HepG2 (cell line): ENCODE results near the gene AKT2. TPM values are rescaled to one million over a fixed set of nuclear protein-coding genes. Genes with fewer than 3 reads are reported as not detected.

Source experiments
- ATAC-seq: fragments of 200-7000 bp; cut with Tn5 transposase; 3 replicates; pipeline ENCODE4 v1.9.1; 2020; ENCODE audit warnings: mild to moderate bottlenecking, moderate library complexity
- BruUV-seq: library from RNA; stranded (reverse); fragments of 400-500 nt; replicated peaks from 2 replicates; lab custom pipeline; 2021; lab: Mats Ljungman, UMichigan
- CTCF ChIA-PET: fragments of 300-600 bp; formaldehyde crosslinking; extraction: SDS; loops from one replicate; lab custom pipeline; 2021; ENCODE audit warnings: low total read pairs, inconsistent platforms, low intra/inter-chr PET ratio; lab: Yijun Ruan, JAX
- POLR2A ChIA-PET: fragments of 350-600 bp; sonication (Branson Sonifier 250); formaldehyde crosslinking; loops from one replicate; lab custom pipeline; 2020; ENCODE audit warnings: antibody characterized with exemption, inconsistent platforms; lab: Yijun Ruan, JAX
- DNase-seq: peaks from one replicate; pipeline ENCODE4 v3.0.0-alpha.2; 2015; ENCODE audit warnings: low spot score
- FAIRE-seq: peaks from 3 replicates; lab custom pipeline; 2011; peaks lifted over from hg19 to GRCh38; lab: Jason Lieb, UNC
- H2AFZ ChIP-seq: one replicate; pipeline ENCODE4 v1.6.1; 2011; ENCODE audit warnings: low read length, inconsistent platforms
- H3K27ac ChIP-seq: fragments of 300-600 bp; 3 replicates; pipeline ENCODE4 v1.8.0; 2011; ENCODE audit warnings: mixed run types, mild to moderate bottlenecking, mixed read lengths, low read length, inconsistent platforms; ENCODE audit not compliant: insufficient read depth; ENCODE audit errors: extremely low read length
- H3K27me3 ChIP-seq, 2 experiments: fragments of 200-600 bp in 1 of 2; 2 replicates in 1 of 2; 3 replicates in 1 of 2; pipeline versions ENCODE4 v1.6.0 to v1.8.0; 2011; ENCODE audit warnings: low read length in 2 of 2, mild to moderate bottlenecking in 2 of 2, moderate library complexity in 2 of 2, inconsistent platforms in 1 of 2; ENCODE audit not compliant: insufficient read depth in 2 of 2, control insufficient read depth in 1 of 2
- H3K36me3 ChIP-seq, 2 experiments: fragments of 200-600 bp in 1 of 2; replicated peaks in 1 of 2; 2 replicates in 1 of 2; 3 replicates in 1 of 2; pipeline versions ENCODE4 v1.5.1 to v1.8.0; 2011; ENCODE audit warnings: low read length in 2 of 2, inconsistent platforms in 1 of 2; ENCODE audit not compliant: insufficient read depth in 2 of 2, control insufficient read depth in 1 of 2
- H3K4me1 ChIP-seq: 2 replicates; pipeline ENCODE4 v1.5.1; 2012; ENCODE audit warnings: low read length, inconsistent platforms; ENCODE audit not compliant: insufficient read depth
- H3K4me2 ChIP-seq: 2 replicates; pipeline ENCODE4 v1.6.0; 2011; ENCODE audit warnings: low read depth, low read length, inconsistent platforms
- H3K4me3 ChIP-seq, 3 experiments: fragments of 200-600 bp in 1 of 3; sonication (generic), shearing (Covaris generic) in 1 of 3; replicated peaks in 1 of 3; 2 replicates each; pipeline ENCODE4 v1.5.1; 2011 to 2016; ENCODE audit warnings: low read length in 3 of 3, inconsistent platforms in 2 of 3, low read depth in 2 of 3, mild to moderate bottlenecking in 2 of 3, control low read depth in 1 of 3, mixed read lengths in 1 of 3; ENCODE audit not compliant: insufficient read depth in 1 of 3
- H3K79me2 ChIP-seq: one replicate; pipeline ENCODE4 v1.6.1; 2011; ENCODE audit warnings: low read length, inconsistent platforms; ENCODE audit not compliant: insufficient read depth
- H3K9ac ChIP-seq: 2 replicates; pipeline ENCODE4 v1.6.0; 2011; ENCODE audit warnings: mild to moderate bottlenecking, low read depth, low read length, inconsistent platforms; ENCODE audit not compliant: insufficient read depth
- H3K9me3 ChIP-seq: 2 replicates; pipeline ENCODE4 v1.5.1; 2012; ENCODE audit warnings: mild to moderate bottlenecking, low read length
- H4K20me1 ChIP-seq: 2 replicates; pipeline ENCODE4 v1.6.0; 2011; ENCODE audit warnings: inconsistent platforms, mild to moderate bottlenecking, low read length, moderate library complexity; ENCODE audit not compliant: insufficient read depth
- BCL6 ChIP-seq: IDR thresholded peaks from 2 replicates; pipeline ENCODE4 v1.6.1; 2016; ENCODE audit warnings: missing genetic modification reagents, missing compliant biosample characterization
- EHMT2 ChIP-seq: fragments of 200-600 bp; sonication (generic); IDR thresholded peaks from 2 replicates; pipeline ENCODE4 v1.7.0; 2017; ENCODE audit warnings: antibody characterized with exemption, low read depth, low read length, borderline replicate concordance
- ELF3 ChIP-seq: IDR thresholded peaks from 2 replicates; pipeline ENCODE4 v1.6.1; 2016; ENCODE audit warnings: missing genetic modification reagents, missing compliant biosample characterization
- FOSL1 ChIP-seq: sonication (generic); formaldehyde crosslinking; IDR thresholded peaks from 2 replicates; pipeline ENCODE4 v1.9.0; 2021; ENCODE audit warnings: missing genetic modification reagents, borderline replicate concordance
- FOXK1 ChIP-seq: sonication (generic); formaldehyde crosslinking; IDR thresholded peaks from 2 replicates; pipeline ENCODE4 v1.4.0; 2020; ENCODE audit warnings: low read depth, missing genetic modification reagents, borderline replicate concordance
- HDAC1 ChIP-seq: sonication (generic); formaldehyde crosslinking; IDR thresholded peaks from 2 replicates; pipeline ENCODE4 v1.5.1; 2020; ENCODE audit warnings: mild to moderate bottlenecking, missing genetic modification reagents
- KDM2A ChIP-seq: sonication (generic); formaldehyde crosslinking; IDR thresholded peaks from 2 replicates; pipeline ENCODE4 v1.4.0; 2020; ENCODE audit warnings: low read depth, missing genetic modification reagents, borderline replicate concordance
- NCOA2 ChIP-seq: sonication (generic); formaldehyde crosslinking; IDR thresholded peaks from 2 replicates; pipeline ENCODE4 v1.8.0; 2022; ENCODE audit warnings: inconsistent platforms
- RAD21 ChIP-seq: fragments of 450-650 bp; formaldehyde crosslinking; IDR thresholded peaks from 2 replicates; pipeline ENCODE4 v1.5.0; 2020; ENCODE audit warnings: mild to moderate bottlenecking
- RARA ChIP-seq: IDR thresholded peaks from 2 replicates; pipeline ENCODE4 v1.6.1; 2016; ENCODE audit warnings: missing genetic modification reagents, missing compliant biosample characterization
- RNF2 ChIP-seq: fragments of 450-650 bp; conservative IDR thresholded peaks from 2 replicates; pipeline ENCODE4 v1.6.1; 2016; ENCODE audit warnings: low read depth
- SPEN ChIP-seq: sonication (generic); formaldehyde crosslinking; IDR thresholded peaks from 2 replicates; pipeline ENCODE4 v1.5.1; 2020; ENCODE audit warnings: low read depth, mild to moderate bottlenecking, missing genetic modification reagents
- TARDBP ChIP-seq: sonication (generic); formaldehyde crosslinking; IDR thresholded peaks from 2 replicates; pipeline ENCODE4 v1.8.0; 2022; ENCODE audit warnings: mild to moderate bottlenecking, missing genetic modification reagents
- TRIM24 ChIP-seq: sonication (generic); formaldehyde crosslinking; IDR thresholded peaks from 2 replicates; pipeline ENCODE4 v1.8.0; 2022; ENCODE audit warnings: mild to moderate bottlenecking, missing genetic modification reagents
- ZNF275 ChIP-seq: sonication (generic); formaldehyde crosslinking; IDR thresholded peaks from 2 replicates; pipeline ENCODE4 v1.8.0; 2022; ENCODE audit warnings: missing genetic modification reagents, mild to moderate bottlenecking, inconsistent platforms, borderline replicate concordance
- ZNF577 ChIP-seq: sonication (generic); formaldehyde crosslinking; IDR thresholded peaks from 2 replicates; pipeline ENCODE4 v1.4.0; 2020; ENCODE audit warnings: mild to moderate bottlenecking, low read depth, missing genetic modification reagents, borderline replicate concordance
- WGBS: methylation state at CpG from one replicate; pipeline ENCODE4 v1.1.6; 2017; ENCODE audit warnings: low lambda C conversion rate; 5-methylcytosine and 5-hydroxymethylcytosine counted together
- in situ Hi-C: cut with HindIII; loops from 2 replicates; pipeline ENCODE4 v1.10.0; 2017; ENCODE audit warnings: low pct_unique_long_range_greater_than_20kb; ENCODE audit not compliant: extremely low pct_ligation_motif_present
- intact Hi-C: fragments of 100-400 bp; cut with micrococcal nuclease; formaldehyde crosslinking; loops from one replicate; pipeline ENCODE4 v1.10.0; 2022; ENCODE audit not compliant: unreplicated experiment
- polyA plus RNA-seq, 8 experiments: library from polyadenylated mRNA; depleted of rRNA in 3 of 8; stranded (reverse) in 7 of 8; unstranded in 1 of 8; fragments of >200 nt; fragmentation: Illumina TruSeq in 4 of 8; extraction: Trizol in 4 of 8; gene quantifications; 2 replicates each; pipeline versions ENCODE4 v1.2.1 to v1.2.3, GENCODE V29; 2011 to 2016; ENCODE audit warnings: low read depth in 4 of 8, missing spikeins in 1 of 8, mixed read lengths in 1 of 8; ENCODE audit not compliant: insufficient read depth in 1 of 8
- total RNA-seq, 5 experiments: library from RNA; depleted of rRNA; stranded (reverse); fragments of >200 nt; fragmentation: Illumina TruSeq; extraction: Trizol; gene quantifications; 2 replicates each; pipeline ENCODE4 v1.2.3, GENCODE V29; 2016; ENCODE audit warnings: low read depth in 1 of 5

The AKT2 gene
- total and polyA plus RNA-seq, 2 of the 13 experiments (the other 11 are each of a cell fraction or from before 2014, with no cell fraction given) = 82.1 to 173 TPM

DNA sequence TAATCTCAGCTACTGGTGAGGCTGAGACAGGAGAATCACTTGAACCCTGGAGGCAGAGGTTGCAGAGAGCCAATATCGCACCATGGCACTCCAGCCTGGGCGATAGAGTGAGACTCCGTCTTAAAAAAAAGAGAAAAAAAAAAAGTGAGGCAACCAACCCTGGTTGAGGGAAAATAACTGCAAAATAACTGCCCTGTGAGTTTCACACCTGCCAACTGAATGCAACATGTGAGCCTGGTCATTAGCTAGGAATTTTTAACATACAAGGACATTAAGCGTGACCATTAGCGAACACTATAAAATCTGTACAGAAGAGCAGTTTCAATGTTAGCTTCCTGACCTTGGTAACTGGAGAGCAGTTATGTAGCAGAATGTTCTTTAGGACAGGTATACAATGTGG is 56.3 kb downstream of the AKT2 start (continued):
- no peak for TF ChIP-seq RNF2
- no peak for TF ChIP-seq RARA (CRISPR knock-in tag)
- TF ChIP-seq ELF3 (CRISPR knock-in tag) = no peak
- no peak for TF ChIP-seq FOSL1 (CRISPR knock-in tag)
- TF ChIP-seq EHMT2 = no peak
- no peak for TF ChIP-seq TRIM24
- no peak for TF ChIP-seq BCL6 (CRISPR knock-in tag)
- TF ChIP-seq SPEN (CRISPR knock-in tag) = no peak
- no peak for TF ChIP-seq FOXK1 (CRISPR knock-in tag)

- H3K79me2 ChIP-seq = no peaks in the 10 kb centered on the region
- intact Hi-C loops (no loop called here), in situ Hi-C loops (no loop called here)
- H3K4me2 ChIP-seq = no peak overlapping the region
- ChIA-PET CTCF (no interaction called here), POLR2A (interaction anchor here (1.0 kb wide), 1 partner anchor 74 kb away, joined by 3 read pairs; no protein-coding TSS in a partner anchor)
- DNase-seq (no peak), FAIRE-seq (no peak), ATAC-seq (no peak)
- no peaks in the 10 kb centered on the region for H4K20me1 ChIP-seq
- peaks cover 86% of the 10 kb centered on the region for H3K4me1 ChIP-seq
- H3K36me3 ChIP-seq = peaks cover 0 to 1% of the 10 kb centered on the region in 2 experiments; a peak in 2 of 5 replicates
- H3K9ac ChIP-seq = no peak overlapping the region
- no peak for TF ChIP-seq RAD21
- no peak for TF ChIP-seq HDAC1 (CRISPR knock-in tag)
- 0 out of 2 replicates have a peak, but pooled peaks have one; percentile 14 for TF ChIP-seq KDM2A (CRISPR knock-in tag)
- no peak for TF ChIP-seq NCOA2 (CRISPR knock-in tag)
- TF ChIP-seq ZNF275 (CRISPR knock-in tag) = no peak
- no peak for TF ChIP-seq TARDBP
- no peak for TF ChIP-seq ZNF577 (CRISPR knock-in tag)
- no peak overlapping the region for H3K27ac ChIP-seq
- no peaks in the 10 kb centered on the region for H3K27me3 ChIP-seq
- H3K9me3 ChIP-seq = no peaks in the 10 kb centered on the region
- WGBS = 43% methylated on average over 10 of the region's 10 CpGs
- no TSS peak for BruUV-seq
- no peak overlapping the region for H2AFZ ChIP-seq
- H3K4me3 ChIP-seq = no peak overlapping the region
These were observed 56.8 kb downstream of the AKT2 start for GRCh38 chr19:40228346-40228745.
